ENCODE measurements around the gene HOXA10. TPM values are rescaled to one million over a fixed set of nuclear protein-coding genes. Genes with fewer than 3 reads are reported as not detected.
A peak's percentile ranks its signal among the peaks of the same experiment; 100 is the strongest.

The HOXA10 gene
- total RNA-seq, 1 donor from 2014 or later = 4.9 TPM

DNA sequence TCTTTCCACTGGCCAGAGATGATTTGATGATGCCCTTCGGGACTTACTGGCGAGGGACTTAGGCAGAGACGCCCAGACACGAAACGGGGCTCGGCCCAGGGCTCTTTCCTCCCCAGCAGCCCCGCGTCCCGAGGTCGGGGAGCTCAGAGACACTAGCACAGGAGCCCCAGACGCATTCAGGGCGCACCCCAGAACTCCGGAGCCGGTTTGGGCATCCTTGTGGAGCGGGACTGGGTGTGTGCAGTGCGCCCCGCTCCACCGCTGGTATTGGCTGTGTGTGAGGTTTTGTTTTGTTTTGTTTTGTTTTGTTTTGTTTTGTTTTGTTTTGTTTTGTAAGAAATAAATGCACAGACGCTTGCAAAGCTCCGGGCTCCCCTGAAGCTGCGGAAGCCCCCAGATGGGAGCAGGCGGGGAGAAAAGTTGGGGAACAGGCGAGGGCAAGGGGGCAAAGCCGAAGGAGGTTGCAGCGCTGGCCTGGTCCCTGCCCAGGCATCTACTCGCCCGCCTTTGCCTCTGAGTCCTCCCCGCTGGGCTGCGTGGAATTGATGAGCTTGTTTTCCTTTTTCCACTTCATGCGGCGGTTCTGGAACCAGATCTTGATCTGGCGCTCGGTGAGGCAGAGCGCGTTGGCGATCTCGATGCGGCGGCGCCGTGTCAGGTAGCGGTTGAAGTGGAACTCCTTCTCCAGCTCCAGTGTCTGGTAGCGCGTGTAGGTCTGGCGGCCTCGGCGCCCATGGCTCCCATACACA, 28.8 kb downstream of the HOXA10 start:
- Mint-ChIP-seq H3K36me3 (peaks cover 35% of the 10 kb centered on the region), H3K27me3 (peaks cover 74% of the 10 kb centered on the region), H3K27ac (peak overlapping the region; percentile 77), H3K4me1 (ENCODE audit: unreplicated experiment) (peaks cover 23% of the 10 kb centered on the region), H3K4me3 (peak overlapping the region; percentile 99), H3K9me3 (no peaks in the 10 kb centered on the region)
- DNase-seq (ENCODE audit: extremely low spot score, unreplicated experiment) = peak; percentile 68
- TF ChIP-seq, protein P1, sequence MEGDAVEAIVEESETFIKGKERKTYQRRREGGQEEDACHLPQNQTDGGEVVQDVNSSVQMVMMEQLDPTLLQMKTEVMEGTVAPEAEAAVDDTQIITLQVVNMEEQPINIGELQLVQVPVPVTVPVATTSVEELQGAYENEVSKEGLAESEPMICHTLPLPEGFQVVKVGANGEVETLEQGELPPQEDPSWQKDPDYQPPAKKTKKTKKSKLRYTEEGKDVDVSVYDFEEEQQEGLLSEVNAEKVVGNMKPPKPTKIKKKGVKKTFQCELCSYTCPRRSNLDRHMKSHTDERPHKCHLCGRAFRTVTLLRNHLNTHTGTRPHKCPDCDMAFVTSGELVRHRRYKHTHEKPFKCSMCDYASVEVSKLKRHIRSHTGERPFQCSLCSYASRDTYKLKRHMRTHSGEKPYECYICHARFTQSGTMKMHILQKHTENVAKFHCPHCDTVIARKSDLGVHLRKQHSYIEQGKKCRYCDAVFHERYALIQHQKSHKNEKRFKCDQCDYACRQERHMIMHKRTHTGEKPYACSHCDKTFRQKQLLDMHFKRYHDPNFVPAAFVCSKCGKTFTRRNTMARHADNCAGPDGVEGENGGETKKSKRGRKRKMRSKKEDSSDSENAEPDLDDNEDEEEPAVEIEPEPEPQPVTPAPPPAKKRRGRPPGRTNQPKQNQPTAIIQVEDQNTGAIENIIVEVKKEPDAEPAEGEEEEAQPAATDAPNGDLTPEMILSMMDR (conservative IDR thresholded peaks at IDR 0.05) = no peak

DNA sequence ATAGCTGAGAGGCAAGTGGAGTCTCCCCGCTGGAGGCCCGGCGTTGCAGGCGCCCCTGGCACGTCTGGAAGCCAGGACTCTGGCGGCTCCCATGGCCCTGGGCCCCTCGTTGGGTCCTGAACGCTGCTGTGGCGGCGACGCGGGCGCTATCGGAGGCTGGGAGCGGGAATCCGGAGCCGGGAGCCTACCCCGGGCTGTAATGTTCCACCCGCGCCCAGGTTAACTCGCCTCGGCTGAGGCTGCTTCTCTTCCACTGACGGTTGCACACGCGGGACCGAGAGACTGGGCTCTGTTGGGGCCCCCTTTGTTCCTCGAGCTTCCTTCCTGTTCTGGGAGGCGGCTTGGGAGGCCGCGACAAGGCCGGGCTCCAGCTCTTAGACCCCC, 29.3 kb downstream of the HOXA10 start:
- Mint-ChIP-seq H3K27me3 (peaks cover 74% of the 10 kb centered on the region), H3K9me3 (no peaks in the 10 kb centered on the region), H3K4me3 (peak overlapping the region; percentile 99), H3K4me1 (ENCODE audit: unreplicated experiment) (peaks cover 23% of the 10 kb centered on the region), H3K27ac (peak overlapping the region; percentile 99), H3K36me3 (peaks cover 37% of the 10 kb centered on the region)
- DNase-seq (ENCODE audit: extremely low spot score, unreplicated experiment) = peak; percentile 73
- TF ChIP-seq, protein P1 (conservative IDR thresholded peaks at IDR 0.05) = no peak

DNA sequence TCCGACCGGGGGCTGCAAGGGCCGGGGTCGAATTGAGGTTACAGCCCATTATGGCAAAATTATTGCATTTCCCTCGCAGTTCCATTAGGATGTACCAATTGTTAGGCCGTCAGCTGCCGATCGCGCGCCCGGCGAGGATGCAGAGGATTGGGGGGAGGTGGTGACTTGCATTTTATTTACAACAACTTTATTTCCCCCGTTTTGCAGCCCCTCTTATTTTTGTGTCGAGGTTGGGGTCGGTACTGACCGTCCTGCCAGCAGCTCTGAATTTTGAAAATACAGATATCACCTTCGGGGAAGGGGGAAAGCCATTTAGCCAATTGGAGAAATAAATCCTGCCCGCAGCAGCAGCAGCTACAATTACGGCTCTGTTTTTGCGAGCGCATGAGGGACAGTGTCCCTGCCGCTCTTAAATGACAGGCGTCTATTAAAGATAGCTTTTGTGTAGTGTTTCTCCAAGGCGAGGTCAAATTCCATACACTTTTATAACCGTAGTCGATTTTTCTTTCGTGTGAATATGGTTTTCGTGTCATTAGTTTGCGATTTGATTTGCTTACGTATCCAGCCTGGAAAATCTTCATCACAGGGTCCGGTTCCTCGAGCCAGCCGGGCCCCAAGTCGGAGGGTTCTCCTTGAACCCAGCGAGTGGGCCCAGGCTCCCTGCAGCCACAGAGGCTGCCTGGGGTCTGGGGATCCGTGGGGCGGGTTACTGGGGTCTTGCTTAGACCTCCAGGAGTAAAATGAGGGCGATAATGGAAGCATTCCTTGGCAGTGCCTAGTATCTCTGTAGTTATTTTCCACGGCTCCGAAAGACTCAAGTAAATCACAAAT, 30.0 kb downstream of the HOXA10 start:
- Mint-ChIP-seq H3K4me1 (ENCODE audit: unreplicated experiment) (peaks cover 23% of the 10 kb centered on the region), H3K27ac (peak overlapping the region; percentile 99), H3K36me3 (peaks cover 37% of the 10 kb centered on the region), H3K27me3 (peaks cover 73% of the 10 kb centered on the region), H3K9me3 (no peaks in the 10 kb centered on the region), H3K4me3 (peak overlapping the region; percentile 99)
- DNase-seq (ENCODE audit: extremely low spot score, unreplicated experiment) = peak; percentile 69
- TF ChIP-seq, protein P1 (conservative IDR thresholded peaks at IDR 0.05) = peak; percentile 3

DNA sequence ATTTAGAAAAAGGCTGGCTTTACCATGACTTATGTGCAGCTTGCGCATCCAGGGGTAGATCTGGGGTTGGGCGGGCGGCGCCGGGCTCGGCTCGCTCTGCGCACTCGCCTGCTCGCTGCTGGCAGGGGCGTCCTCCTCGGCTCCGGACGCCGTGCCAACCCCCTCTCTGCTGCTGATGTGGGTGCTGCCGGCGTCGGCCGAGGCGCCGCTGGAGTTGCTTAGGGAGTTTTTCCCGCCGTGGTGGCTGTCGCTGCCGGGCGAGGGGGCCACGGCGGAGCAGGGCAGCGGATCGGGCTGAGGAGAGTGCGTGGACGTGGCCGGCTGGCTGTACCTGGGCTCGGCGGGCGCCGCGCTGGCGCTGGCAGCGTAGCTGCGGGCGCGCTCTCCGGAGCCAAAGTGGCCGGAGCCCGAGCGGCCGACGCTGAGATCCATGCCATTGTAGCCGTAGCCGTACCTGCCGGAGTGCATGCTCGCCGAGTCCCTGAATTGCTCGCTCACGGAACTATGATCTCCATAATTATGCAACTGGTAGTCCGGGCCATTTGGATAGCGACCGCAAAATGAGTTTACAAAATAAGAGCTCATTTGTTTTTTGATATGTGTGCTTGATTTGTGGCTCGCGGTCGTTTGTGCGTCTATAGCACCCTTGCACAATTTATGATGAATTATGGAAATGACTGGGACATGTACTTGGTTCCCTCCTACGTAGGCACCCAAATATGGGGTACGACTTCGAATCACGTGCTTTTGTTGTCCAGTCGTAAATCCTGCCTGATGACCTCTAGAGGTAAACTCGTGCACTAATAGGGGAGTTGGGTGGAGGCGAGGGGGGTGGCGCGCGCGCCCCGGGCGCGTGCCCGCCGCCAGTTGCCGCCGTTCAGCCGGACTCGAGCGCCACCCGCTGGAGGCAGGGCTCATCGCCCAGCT, 30.8 kb downstream of the HOXA10 start, which contains the start of gene HOXA5:
HOXA5 (minus strand) TSS at position 659 of the 927 bp plus-strand sequence; CDS start at position 585, 74 bp downstream.
- Mint-ChIP-seq H3K4me1 (ENCODE audit: unreplicated experiment) (peaks cover 19% of the 10 kb centered on the region), H3K36me3 (peaks cover 37% of the 10 kb centered on the region), H3K4me3 (peak within 1 kb of the TSS; percentile 99), H3K27ac (peak within 1 kb of the TSS; percentile 99), H3K27me3 (peaks cover 71% of the 10 kb centered on the region), H3K9me3 (no peaks in the 10 kb centered on the region)
- DNase-seq (ENCODE audit: extremely low spot score, unreplicated experiment) = peak; percentile 97
- TF ChIP-seq, protein P1 (conservative IDR thresholded peaks at IDR 0.05) = peak; percentile 92

DNA sequence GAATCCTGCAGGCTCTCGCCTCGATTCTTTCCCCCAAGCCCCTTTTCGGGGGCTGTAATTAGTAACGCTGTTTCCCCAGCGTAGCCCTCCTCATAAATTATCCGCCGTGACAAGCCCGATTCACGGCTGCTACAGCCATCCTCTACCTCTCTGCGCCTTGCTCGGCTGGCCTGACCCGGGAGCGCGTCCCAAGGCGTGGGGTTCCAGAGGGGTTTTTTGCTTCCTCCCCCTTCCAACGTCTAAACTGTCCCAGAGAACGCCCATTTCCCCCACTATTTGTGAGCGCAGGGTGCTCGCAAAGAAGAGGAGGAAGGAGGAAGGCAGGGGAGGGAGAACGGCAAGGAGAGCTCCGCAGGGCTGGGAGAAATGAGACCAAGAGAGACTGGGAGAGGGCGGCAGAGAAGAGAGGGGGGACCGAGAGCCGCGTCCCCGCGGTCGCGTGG, 31.5 kb downstream of the HOXA10 start:
- no peaks in the 10 kb centered on the region for H3K9me3 Mint-ChIP-seq
- TF ChIP-seq, protein P1 (conservative IDR thresholded peaks at IDR 0.05) = no peak
- peaks cover 37% of the 10 kb centered on the region for H3K36me3 Mint-ChIP-seq
- H3K27ac Mint-ChIP-seq = peak overlapping the region; percentile 99
- peak overlapping the region; percentile 99 for H3K4me3 Mint-ChIP-seq
- peaks cover 71% of the 10 kb centered on the region for H3K27me3 Mint-ChIP-seq
- peaks cover 20% of the 10 kb centered on the region for H3K4me1 Mint-ChIP-seq (ENCODE audit: unreplicated experiment)
- DNase-seq (ENCODE audit: extremely low spot score, unreplicated experiment) = peak; percentile 67

All from type B pancreatic cell (in vitro differentiated cells).